ENCODE results near the gene CCDC158. TPM values are rescaled to one million over a fixed set of nuclear protein-coding genes. Genes with fewer than 3 reads are reported as not detected.

The CCDC158 gene
- total and polyA plus RNA-seq, 10 of the 15 experiments (the other 5 are each of a cell fraction or from before 2014, with no cell fraction given), result not detected

- Histone ChIP-seq H3K27ac (ENCODE audit: control insufficient read depth, insufficient read depth) (no peak overlapping the region), H3K4me3 (no peak overlapping the region), H3K27me3 (replicated peaks in 1 of 2; ENCODE audit: control insufficient read depth in 2 of 2, insufficient read depth in 2 of 2, low read length in 1 of 2) (peaks cover 4 to 8% of the 10 kb centered on the region in 2 experiments; a peak in 3 of 4 replicates), H2AFZ (ENCODE audit: control insufficient read depth, low read depth, low read length) (no peak overlapping the region), H3K4me1 (ENCODE audit: control insufficient read depth, insufficient read depth, low read length) (no peaks in the 10 kb centered on the region), H3K9me3 (replicated peaks; ENCODE audit: control insufficient read depth, insufficient read depth, low read length) (no peaks in the 10 kb centered on the region; the same call in 1 of the 3 replicates), H4K20me1 (ENCODE audit: control insufficient read depth, insufficient read depth) (no peaks in the 10 kb centered on the region), H3K4me2 (ENCODE audit: control insufficient read depth, insufficient read depth) (no peak overlapping the region), H3K36me3 (ENCODE audit: control insufficient read depth in 2 of 2, insufficient read depth in 2 of 2, low read length in 1 of 2) (no peaks in the 10 kb centered on the region), H3K79me2 (ENCODE audit: control insufficient read depth, insufficient read depth, low read length) (no peaks in the 10 kb centered on the region), H3K9ac (ENCODE audit: control insufficient read depth, insufficient read depth, low read length) (no peak overlapping the region)
- ChIA-PET CTCF (no interaction called here), RAD21 (ENCODE audit: unreplicated experiment) (no interaction called here), POLR2A (no interaction called here), SMC1A (ENCODE audit: uncharacterized antibody, unreplicated experiment) (interaction anchor here (1.3 kb wide), 1 partner anchor 184 kb away, joined by 3 read pairs; no protein-coding TSS in a partner anchor)
- ATAC-seq (no peak), DNase-seq (ENCODE audit: low read depth, low spot score) (no peak), FAIRE-seq (no peak)
- in situ Hi-C loops (cut with MboI) (no loop called here), intact Hi-C loops (cut with micrococcal nuclease; ENCODE audit: unreplicated experiment) (no loop called here)
- TF ChIP-seq BRCA1 (IDR thresholded peaks at IDR 0.05; ENCODE audit: low read depth, low read length) (no peak), YBX1 (IDR thresholded peaks at IDR 0.05) (no peak), ZNF207 (IDR thresholded peaks at IDR 0.05; ENCODE audit: borderline replicate concordance) (no peak), RAD51 (IDR thresholded peaks at IDR 0.05) (no peak), SUZ12 (IDR thresholded peaks at IDR 0.05; ENCODE audit: unreplicated experiment) (no peak), KDM1A (IDR thresholded peaks at IDR 0.05; ENCODE audit: borderline replicate concordance) (no peak), SREBF2 (IDR thresholded peaks at IDR 0.05; ENCODE audit: low read length) (no peak), POU2F2 (IDR thresholded peaks at IDR 0.05; ENCODE audit: borderline replicate concordance, low read depth, low read length) (no peak), BACH1 (IDR thresholded peaks at IDR 0.05; ENCODE audit: borderline replicate concordance) (no peak), POLR2AphosphoS5 (IDR thresholded peaks at IDR 0.05; ENCODE audit: low read length) (no peak), MTA3 (IDR thresholded peaks at IDR 0.05; ENCODE audit: borderline replicate concordance, low read length) (no peak)
- TF ChIP-seq, protein P1, sequence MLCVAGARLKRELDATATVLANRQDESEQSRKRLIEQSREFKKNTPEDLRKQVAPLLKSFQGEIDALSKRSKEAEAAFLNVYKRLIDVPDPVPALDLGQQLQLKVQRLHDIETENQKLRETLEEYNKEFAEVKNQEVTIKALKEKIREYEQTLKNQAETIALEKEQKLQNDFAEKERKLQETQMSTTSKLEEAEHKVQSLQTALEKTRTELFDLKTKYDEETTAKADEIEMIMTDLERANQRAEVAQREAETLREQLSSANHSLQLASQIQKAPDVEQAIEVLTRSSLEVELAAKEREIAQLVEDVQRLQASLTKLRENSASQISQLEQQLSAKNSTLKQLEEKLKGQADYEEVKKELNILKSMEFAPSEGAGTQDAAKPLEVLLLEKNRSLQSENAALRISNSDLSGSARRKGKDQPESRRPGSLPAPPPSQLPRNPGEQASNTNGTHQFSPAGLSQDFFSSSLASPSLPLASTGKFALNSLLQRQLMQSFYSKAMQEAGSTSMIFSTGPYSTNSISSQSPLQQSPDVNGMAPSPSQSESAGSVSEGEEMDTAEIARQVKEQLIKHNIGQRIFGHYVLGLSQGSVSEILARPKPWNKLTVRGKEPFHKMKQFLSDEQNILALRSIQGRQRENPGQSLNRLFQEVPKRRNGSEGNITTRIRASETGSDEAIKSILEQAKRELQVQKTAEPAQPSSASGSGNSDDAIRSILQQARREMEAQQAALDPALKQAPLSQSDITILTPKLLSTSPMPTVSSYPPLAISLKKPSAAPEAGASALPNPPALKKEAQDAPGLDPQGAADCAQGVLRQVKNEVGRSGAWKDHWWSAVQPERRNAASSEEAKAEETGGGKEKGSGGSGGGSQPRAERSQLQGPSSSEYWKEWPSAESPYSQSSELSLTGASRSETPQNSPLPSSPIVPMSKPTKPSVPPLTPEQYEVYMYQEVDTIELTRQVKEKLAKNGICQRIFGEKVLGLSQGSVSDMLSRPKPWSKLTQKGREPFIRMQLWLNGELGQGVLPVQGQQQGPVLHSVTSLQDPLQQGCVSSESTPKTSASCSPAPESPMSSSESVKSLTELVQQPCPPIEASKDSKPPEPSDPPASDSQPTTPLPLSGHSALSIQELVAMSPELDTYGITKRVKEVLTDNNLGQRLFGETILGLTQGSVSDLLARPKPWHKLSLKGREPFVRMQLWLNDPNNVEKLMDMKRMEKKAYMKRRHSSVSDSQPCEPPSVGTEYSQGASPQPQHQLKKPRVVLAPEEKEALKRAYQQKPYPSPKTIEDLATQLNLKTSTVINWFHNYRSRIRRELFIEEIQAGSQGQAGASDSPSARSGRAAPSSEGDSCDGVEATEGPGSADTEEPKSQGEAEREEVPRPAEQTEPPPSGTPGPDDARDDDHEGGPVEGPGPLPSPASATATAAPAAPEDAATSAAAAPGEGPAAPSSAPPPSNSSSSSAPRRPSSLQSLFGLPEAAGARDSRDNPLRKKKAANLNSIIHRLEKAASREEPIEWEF (IDR thresholded peaks at IDR 0.05; ENCODE audit: insufficient replicate concordance, low read depth, low read length), result no peak
- TF ChIP-seq, protein P2, sequence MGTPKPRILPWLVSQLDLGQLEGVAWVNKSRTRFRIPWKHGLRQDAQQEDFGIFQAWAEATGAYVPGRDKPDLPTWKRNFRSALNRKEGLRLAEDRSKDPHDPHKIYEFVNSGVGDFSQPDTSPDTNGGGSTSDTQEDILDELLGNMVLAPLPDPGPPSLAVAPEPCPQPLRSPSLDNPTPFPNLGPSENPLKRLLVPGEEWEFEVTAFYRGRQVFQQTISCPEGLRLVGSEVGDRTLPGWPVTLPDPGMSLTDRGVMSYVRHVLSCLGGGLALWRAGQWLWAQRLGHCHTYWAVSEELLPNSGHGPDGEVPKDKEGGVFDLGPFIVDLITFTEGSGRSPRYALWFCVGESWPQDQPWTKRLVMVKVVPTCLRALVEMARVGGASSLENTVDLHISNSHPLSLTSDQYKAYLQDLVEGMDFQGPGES (IDR thresholded peaks at IDR 0.05), result no peak
- no TSS peak for BruUV-seq (replicated peaks)
- 9% methylated on average over 6 of the region's 6 CpGs for WGBS (ENCODE audit: insufficient coverage, insufficient replicate concordance, low lambda C conversion rate, missing lambda C conversion rate)
These were observed 57.2 kb downstream of the CCDC158 start for GRCh38 chr4:76363556-76364290.

All from GM12878 (cell line).